ENCODE results near the gene SH3TC1.

DNA sequence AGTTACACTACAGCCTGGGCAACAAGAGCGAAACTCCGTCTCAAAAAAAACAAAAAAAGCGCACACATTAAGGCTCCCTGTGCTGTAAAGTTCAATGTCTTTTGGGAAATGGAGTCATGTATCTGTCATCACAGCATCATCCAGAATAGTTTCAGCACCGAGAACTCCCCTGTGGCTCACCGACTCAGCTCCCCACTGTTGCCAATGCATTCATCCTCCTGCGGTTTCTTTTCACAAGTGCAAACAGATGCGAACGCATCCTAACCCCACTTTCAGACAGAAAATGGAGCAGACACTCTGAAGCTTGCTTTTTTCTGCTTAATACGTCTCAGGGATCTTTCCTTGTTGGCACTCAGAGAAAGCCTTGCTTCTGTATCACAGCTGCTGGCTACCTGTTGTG lies 13.8 kb upstream of the SH3TC1 start:
- TF ChIP-seq CTCF (IDR thresholded peaks at IDR 0.05; ENCODE audit: low read depth, low read length, poor library complexity, severe bottlenecking), result no peak
- TF ChIP-seq EZH2phosphoT487 (IDR thresholded peaks at IDR 0.05; ENCODE audit: borderline replicate concordance, low read length), result no peak
